Naive thymus-derived CD4-positive, alpha-beta T cell (primary cell): ENCODE results near the gene CEP19. TPM values are rescaled to one million over a fixed set of nuclear protein-coding genes. Genes with fewer than 3 reads are reported as not detected.

Experiments
- polyA plus RNA-seq, 2 donors: library from polyadenylated mRNA; unstranded; fragments of 300-500 nt; fragmentation: Illumina TruSeq; gene quantifications; one replicate each; pipeline ENCODE4 v1.2.3, GENCODE V29; 2021
- total RNA-seq, 6 experiments: library from RNA in 5 of 6; stranded (reverse) in 5 of 6; gene quantifications; 1 replicate in 5 of 6; 2 replicates in 1 of 6; pipeline ENCODE4 v1.2.3 and lab custom pipeline; 2021 to 2026

The CEP19 gene
- total and polyA plus RNA-seq, 7 experiments from 2014 or later, result 0.96 to 10.7 (median 6.9) TPM

Other genes with a start within 250 kb of the CEP19 start
- 10 to 100 TPM; 21.2 to 55.9 (median 35.9) TPM for gene RNF168, start 208.5 kb downstream of the CEP19 start, total RNA-seq
- 10 to 100 TPM in 1 of 2 donors, 1 to 10 TPM in 1; 8.5 to 12.1 TPM for gene RNF168, start 208.5 kb downstream of the CEP19 start, polyA plus RNA-seq
- not detected for gene SMCO1, start 196.9 kb downstream of the CEP19 start, total RNA-seq
- gene SMCO1, start 196.9 kb downstream of the CEP19 start, polyA plus RNA-seq, result not detected
- 10 to 100 TPM; 13.6 to 31.5 (median 22.7) TPM for gene WDR53, start 143.7 kb downstream of the CEP19 start, total RNA-seq
- 10 to 100 TPM; 11.9 to 25.1 TPM for gene WDR53, start 143.7 kb downstream of the CEP19 start, polyA plus RNA-seq
- 10 to 100 TPM in 1 of 5 experiments, 1 to 10 TPM in 4; 2.8 to 15.9 (median 7.1) TPM for gene FBXO45, start 143.6 kb downstream of the CEP19 start, total RNA-seq
- 1 to 10 TPM; 1.2 to 2.0 TPM for gene FBXO45, start 143.6 kb downstream of the CEP19 start, polyA plus RNA-seq
- 10 to 100 TPM in 4 of 5 experiments, 1 to 10 TPM in 1; 9.8 to 53.3 (median 14.2) TPM for gene NRROS, start 72.6 kb downstream of the CEP19 start, total RNA-seq
- gene NRROS, start 72.6 kb downstream of the CEP19 start, polyA plus RNA-seq, result 1 to 10 TPM; 1.3 to 4.3 TPM
- 10 to 100 TPM; 13.7 to 58.5 (median 17.3) TPM for gene PIGX, start 127 bp upstream of the CEP19 start, total RNA-seq
- gene PIGX, start 127 bp upstream of the CEP19 start, polyA plus RNA-seq, result 10 to 100 TPM; 22.6 to 35.9 TPM
- gene PAK2, start 27.6 kb upstream of the CEP19 start, total RNA-seq, result 10 to 100 TPM; 57.7 to 97.3 (median 79.7) TPM
- gene PAK2, start 27.6 kb upstream of the CEP19 start, polyA plus RNA-seq, result 10 to 100 TPM; 25.8 to 30.8 TPM
- gene SENP5, start 155.7 kb upstream of the CEP19 start, total RNA-seq, result 10 to 100 TPM; 40.6 to 59.4 (median 43.1) TPM
- gene SENP5, start 155.7 kb upstream of the CEP19 start, polyA plus RNA-seq, result 1 to 10 TPM; 6.8 to 7.5 TPM
- 10 to 100 TPM; 42.9 to 77.3 (median 67.5) TPM for gene NCBP2, start 230.3 kb upstream of the CEP19 start, total RNA-seq
- 10 to 100 TPM; 74.3 to 96.9 TPM for gene NCBP2, start 230.3 kb upstream of the CEP19 start, polyA plus RNA-seq